ENCODE results near the gene BMPR1B. TPM values are rescaled to one million over a fixed set of nuclear protein-coding genes. Genes with fewer than 3 reads are reported as not detected.

The BMPR1B gene
- total RNA-seq, 1 experiment from 2014 or later, result 0.35 TPM

DNA sequence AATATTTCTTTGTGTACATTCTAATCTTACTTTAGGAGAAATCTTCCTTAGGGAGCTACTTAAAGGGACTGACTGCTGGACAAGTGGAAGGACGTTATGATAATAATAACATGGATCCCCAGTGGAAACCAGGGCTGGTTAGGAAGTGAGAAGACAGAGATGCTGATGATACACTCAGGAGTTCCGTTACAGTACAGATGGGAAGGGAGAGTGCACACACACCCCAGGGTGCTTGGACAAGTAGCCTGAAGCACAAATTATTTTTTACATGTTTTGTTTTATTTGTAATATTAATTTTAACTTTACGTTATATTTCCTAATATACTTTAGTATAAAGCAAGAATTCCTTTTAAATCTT lies 84.1 kb downstream of the BMPR1B start:
- WGBS (ENCODE audit: extremely low coverage, insufficient read length, low lambda C conversion rate), result no CpG with 5 or more reads among the region's 3 CpGs

More for the DNA sequence above, 84.1 kb downstream of the BMPR1B start:
- Histone ChIP-seq H2BK5ac (ENCODE audit: insufficient read length, low read length) (no peak overlapping the region), H2BK120ac (ENCODE audit: low read depth, low read length, poor library complexity, severe bottlenecking) (no peak overlapping the region), H3K4ac (ENCODE audit: low read depth, low read length) (no peak overlapping the region), H2BK12ac (ENCODE audit: insufficient read length, low read depth, low read length) (peak overlapping the region; percentile 69), H3K14ac (ENCODE audit: insufficient read depth, low read length) (no peak overlapping the region), H3T11ph (ENCODE audit: low read length) (no peak overlapping the region), H4K20me1 (ENCODE audit: control insufficient read depth, insufficient read depth, insufficient read length) (no peaks in the 10 kb centered on the region), H3K23me2 (ENCODE audit: insufficient read length, low read depth, low read length, poor library complexity, severe bottlenecking) (no peaks in the 10 kb centered on the region), H3K27ac (ENCODE audit: insufficient read length, low read depth, low read length) (no peak overlapping the region), H3K9me3 (ENCODE audit: control insufficient read depth, low read depth, low read length) (no peaks in the 10 kb centered on the region), H4K8ac (replicated peaks; ENCODE audit: insufficient read length, low read depth, low read length) (no peak overlapping the region), H3K27me3 (ENCODE audit: insufficient read depth, low read length) (no peaks in the 10 kb centered on the region), H2AK5ac (ENCODE audit: insufficient read length, low read length) (no peak overlapping the region), H2BK20ac (ENCODE audit: low read depth, low read length, poor library complexity, severe bottlenecking) (no peak overlapping the region), H3K79me1 (ENCODE audit: insufficient read depth, low read depth, low read length, poor library complexity, severe bottlenecking) (no peaks in the 10 kb centered on the region), H3K56ac (ENCODE audit: insufficient read length, low read depth, low read length) (no peak overlapping the region), H3K4me1 (ENCODE audit: insufficient read depth, low read length) (no peaks in the 10 kb centered on the region; the same call in 1 of the 2 replicates), H3K79me2 (ENCODE audit: insufficient read depth, low read length) (no peaks in the 10 kb centered on the region), H3K23ac (ENCODE audit: insufficient read length, low read depth, low read length) (no peak overlapping the region), H3K4me2 (ENCODE audit: insufficient read depth, insufficient read length, low read length) (no peak overlapping the region), H3K18ac (ENCODE audit: insufficient read length, low read depth, low read length) (no peak overlapping the region), H4K5ac (ENCODE audit: insufficient read length, low read depth, low read length) (no peak overlapping the region), H3K9ac (ENCODE audit: extremely low read depth, insufficient read length, low read length) (no peak overlapping the region), H2AFZ (ENCODE audit: low read length) (no peak overlapping the region), H2BK15ac (ENCODE audit: low read depth, low read length) (no peak overlapping the region), H4K91ac (ENCODE audit: insufficient read length, low read depth, low read length) (no peak overlapping the region)
- no peak for DNase-seq
- Mint-ChIP-seq H3K4me3 (peak overlapping the region in 1 of 2 experiments; percentile 20; a peak in 1 of 5 replicates), H3K27ac (peak overlapping the region in 1 of 3 experiments; percentile 94; a peak in 3 of 7 replicates), H3K4me1 (peaks cover 3 to 11% of the 10 kb centered on the region in 2 experiments; a peak in 3 of 4 replicates), H3K27me3 (ENCODE audit: low read depth) (no peaks in the 10 kb centered on the region; the same call in 1 of the 2 replicates), H3K36me3 (ENCODE audit: insufficient read depth in 1 of 3, low read depth in 3 of 3) (peaks cover 1 to 8% (median 2%) of the 10 kb centered on the region in 3 experiments; a peak in 5 of 7 replicates), H3K9me3 (peaks cover 3 to 8% of the 10 kb centered on the region in 2 experiments)
- TF ChIP-seq, protein P1, sequence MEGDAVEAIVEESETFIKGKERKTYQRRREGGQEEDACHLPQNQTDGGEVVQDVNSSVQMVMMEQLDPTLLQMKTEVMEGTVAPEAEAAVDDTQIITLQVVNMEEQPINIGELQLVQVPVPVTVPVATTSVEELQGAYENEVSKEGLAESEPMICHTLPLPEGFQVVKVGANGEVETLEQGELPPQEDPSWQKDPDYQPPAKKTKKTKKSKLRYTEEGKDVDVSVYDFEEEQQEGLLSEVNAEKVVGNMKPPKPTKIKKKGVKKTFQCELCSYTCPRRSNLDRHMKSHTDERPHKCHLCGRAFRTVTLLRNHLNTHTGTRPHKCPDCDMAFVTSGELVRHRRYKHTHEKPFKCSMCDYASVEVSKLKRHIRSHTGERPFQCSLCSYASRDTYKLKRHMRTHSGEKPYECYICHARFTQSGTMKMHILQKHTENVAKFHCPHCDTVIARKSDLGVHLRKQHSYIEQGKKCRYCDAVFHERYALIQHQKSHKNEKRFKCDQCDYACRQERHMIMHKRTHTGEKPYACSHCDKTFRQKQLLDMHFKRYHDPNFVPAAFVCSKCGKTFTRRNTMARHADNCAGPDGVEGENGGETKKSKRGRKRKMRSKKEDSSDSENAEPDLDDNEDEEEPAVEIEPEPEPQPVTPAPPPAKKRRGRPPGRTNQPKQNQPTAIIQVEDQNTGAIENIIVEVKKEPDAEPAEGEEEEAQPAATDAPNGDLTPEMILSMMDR (conservative IDR thresholded peaks at IDR 0.05), result no peak

All from H9 (cell line).